K562 (cell line): Measurements from ENCODE around the gene COLEC12.

Experiments used
- ARID3B ChIP-seq: fragments of 250-450 bp; sonication (Bioruptor Pico); IDR thresholded peaks from 2 replicates; pipeline ENCODE4 v1.4.0; 2020; ENCODE audit warnings: borderline replicate concordance
- BCL6 ChIP-seq: fragments of 250-450 bp; sonication (Bioruptor Pico); IDR thresholded peaks from 2 replicates; pipeline ENCODE4 v1.4.0; 2020
- ELK1 ChIP-seq: sonication (generic); formaldehyde crosslinking; IDR thresholded peaks from 2 replicates; pipeline ENCODE4 v1.8.1; 2022; ENCODE audit warnings: missing genetic modification reagents
- EP300 ChIP-seq: IDR thresholded peaks from 2 replicates; pipeline ENCODE4 v1.6.1; 2012; ENCODE audit warnings: low read length, improper control_type of control experiment
- ETV6 ChIP-seq, 3 experiments: fragments of 150-350 bp in 1 of 3; sonication (generic) in 1 of 3; formaldehyde crosslinking in 1 of 3; IDR thresholded peaks; 2 replicates each; pipeline versions ENCODE4 v1.6.1 to v1.8.0; 2014 to 2022; ENCODE audit warnings: borderline replicate concordance in 2 of 3, low read depth in 2 of 3, antibody characterized with exemption in 1 of 3, low read length in 1 of 3, mild to moderate bottlenecking in 1 of 3, missing genetic modification reagents in 1 of 3
- JUN ChIP-seq, 2 experiments: sonication (generic) in 1 of 2; formaldehyde crosslinking in 1 of 2; IDR thresholded peaks; 2 replicates each; pipeline versions ENCODE4 v1.6.1 to v1.8.0; 2012 to 2022; ENCODE audit warnings: borderline replicate concordance in 2 of 2, mild to moderate bottlenecking in 2 of 2, improper control_type of control experiment in 1 of 2, low read depth in 1 of 2, low read length in 1 of 2, missing genetic modification reagents in 1 of 2
- JUND ChIP-seq, 2 experiments: IDR thresholded peaks; 2 replicates in 1 of 2; 3 replicates in 1 of 2; pipeline ENCODE4 v1.6.1; 2011; ENCODE audit warnings: borderline replicate concordance in 2 of 2, low read depth in 2 of 2, low read length in 2 of 2, improper control_type of control experiment in 1 of 2, missing biosample characterization in 1 of 2, missing genetic modification characterization in 1 of 2, missing genetic modification reagents in 1 of 2
- MYBL2 ChIP-seq, 2 experiments: fragments of 450-650 bp in 1 of 2; sonication (generic) in 1 of 2; formaldehyde crosslinking in 1 of 2; IDR thresholded peaks; 2 replicates each; pipeline versions ENCODE4 v1.6.1 to v1.8.1; 2017 to 2022; ENCODE audit warnings: borderline replicate concordance in 1 of 2, inconsistent platforms in 1 of 2, low read depth in 1 of 2, mild to moderate bottlenecking in 1 of 2, missing genetic modification reagents in 1 of 2, moderate library complexity in 1 of 2
- POLR2AphosphoS5 ChIP-seq: IDR thresholded peaks from 2 replicates; pipeline ENCODE4 v1.6.1; 2011; ENCODE audit warnings: mild to moderate bottlenecking, low read depth, low read length, moderate library complexity; ENCODE audit not compliant: control insufficient read depth, insufficient read depth
- ZZZ3 ChIP-seq: fragments of 450-650 bp; IDR thresholded peaks from 2 replicates; pipeline ENCODE4 v1.6.1; 2016; ENCODE audit warnings: antibody characterized with exemption, mild to moderate bottlenecking, moderate library complexity
- TF ChIP-seq, protein P1 (sequence below): sonication (generic); formaldehyde crosslinking; IDR thresholded peaks from 2 replicates; pipeline ENCODE4 v1.8.0; 2023; ENCODE audit warnings: mild to moderate bottlenecking, missing genetic modification reagents
- TF ChIP-seq, protein P2 (sequence below): fragments of 200-400 bp; formaldehyde crosslinking; IDR thresholded peaks from 2 replicates; pipeline ENCODE4 v1.6.1; 2017; ENCODE audit warnings: mild to moderate bottlenecking, low read depth, low read length, moderate library complexity
- TF ChIP-seq, protein P3 (sequence below), 2 experiments: fragments of 450-650 bp; formaldehyde crosslinking in 1 of 2; IDR thresholded peaks; 2 replicates each; pipeline versions ENCODE4 v1.4.0 to v1.6.1; 2014 to 2020; ENCODE audit warnings: mild to moderate bottlenecking in 2 of 2, borderline replicate concordance in 1 of 2, low read depth in 1 of 2

DNA sequence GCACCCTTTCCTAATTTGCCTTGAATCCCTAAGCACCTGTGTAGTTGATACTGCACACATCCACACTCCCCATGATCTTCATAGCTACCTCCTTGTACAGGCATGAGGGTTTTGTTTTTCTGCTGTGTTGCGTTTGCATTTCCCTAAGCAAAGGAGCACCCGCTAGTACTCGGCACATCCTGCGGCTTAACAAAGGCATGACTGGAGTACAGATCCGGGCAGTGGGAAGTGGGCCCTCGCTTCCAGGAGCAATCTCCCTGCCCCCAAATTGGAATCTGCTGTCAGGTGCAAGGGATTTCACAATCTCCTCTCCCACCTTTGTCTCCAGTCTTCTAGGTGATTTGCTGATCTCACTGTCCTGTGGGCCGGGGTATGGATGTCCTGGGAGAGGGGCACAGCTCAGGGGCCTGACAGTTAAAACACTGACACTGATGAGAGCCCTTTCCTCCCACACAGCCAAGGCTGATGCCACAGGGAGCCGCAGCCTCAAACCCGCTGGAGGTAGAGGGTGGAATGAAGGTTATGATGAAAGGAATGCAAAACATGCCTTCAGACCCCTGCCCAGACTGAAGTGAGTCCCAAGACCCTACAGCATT is 133.9 kb downstream of the COLEC12 start:
- TF ChIP-seq POLR2AphosphoS5 (no peak), ETV6 (IDR thresholded peaks at IDR 0.05; ENCODE audit: borderline replicate concordance in 1 of 2, low read depth in 2 of 2, low read length in 1 of 2) (no peak), ETV6 (CRISPR knock-in tag; IDR thresholded peaks at IDR 0.05; ENCODE audit: borderline replicate concordance) (no peak), ZZZ3 (no peak), BCL6 (CRISPR knock-in tag) (no peak), ARID3B (CRISPR knock-in tag) (no peak), JUN (IDR thresholded peaks at IDR 0.05; ENCODE audit: borderline replicate concordance, low read depth, low read length) (no peak), JUN (CRISPR knock-in tag; IDR thresholded peaks at IDR 0.05; ENCODE audit: borderline replicate concordance) (no peak), JUND (IDR thresholded peaks at IDR 0.05; ENCODE audit: borderline replicate concordance, low read depth, low read length) (no peak), JUND (tag; IDR thresholded peaks at IDR 0.05; ENCODE audit: borderline replicate concordance, low read depth, low read length) (no peak), ELK1 (no peak), EP300 (no peak), MYBL2 (IDR thresholded peaks at IDR 0.05; ENCODE audit: low read depth) (no peak), MYBL2 (CRISPR knock-in tag; IDR thresholded peaks at IDR 0.05; ENCODE audit: borderline replicate concordance) (no peak)
- TF ChIP-seq, protein P1, sequence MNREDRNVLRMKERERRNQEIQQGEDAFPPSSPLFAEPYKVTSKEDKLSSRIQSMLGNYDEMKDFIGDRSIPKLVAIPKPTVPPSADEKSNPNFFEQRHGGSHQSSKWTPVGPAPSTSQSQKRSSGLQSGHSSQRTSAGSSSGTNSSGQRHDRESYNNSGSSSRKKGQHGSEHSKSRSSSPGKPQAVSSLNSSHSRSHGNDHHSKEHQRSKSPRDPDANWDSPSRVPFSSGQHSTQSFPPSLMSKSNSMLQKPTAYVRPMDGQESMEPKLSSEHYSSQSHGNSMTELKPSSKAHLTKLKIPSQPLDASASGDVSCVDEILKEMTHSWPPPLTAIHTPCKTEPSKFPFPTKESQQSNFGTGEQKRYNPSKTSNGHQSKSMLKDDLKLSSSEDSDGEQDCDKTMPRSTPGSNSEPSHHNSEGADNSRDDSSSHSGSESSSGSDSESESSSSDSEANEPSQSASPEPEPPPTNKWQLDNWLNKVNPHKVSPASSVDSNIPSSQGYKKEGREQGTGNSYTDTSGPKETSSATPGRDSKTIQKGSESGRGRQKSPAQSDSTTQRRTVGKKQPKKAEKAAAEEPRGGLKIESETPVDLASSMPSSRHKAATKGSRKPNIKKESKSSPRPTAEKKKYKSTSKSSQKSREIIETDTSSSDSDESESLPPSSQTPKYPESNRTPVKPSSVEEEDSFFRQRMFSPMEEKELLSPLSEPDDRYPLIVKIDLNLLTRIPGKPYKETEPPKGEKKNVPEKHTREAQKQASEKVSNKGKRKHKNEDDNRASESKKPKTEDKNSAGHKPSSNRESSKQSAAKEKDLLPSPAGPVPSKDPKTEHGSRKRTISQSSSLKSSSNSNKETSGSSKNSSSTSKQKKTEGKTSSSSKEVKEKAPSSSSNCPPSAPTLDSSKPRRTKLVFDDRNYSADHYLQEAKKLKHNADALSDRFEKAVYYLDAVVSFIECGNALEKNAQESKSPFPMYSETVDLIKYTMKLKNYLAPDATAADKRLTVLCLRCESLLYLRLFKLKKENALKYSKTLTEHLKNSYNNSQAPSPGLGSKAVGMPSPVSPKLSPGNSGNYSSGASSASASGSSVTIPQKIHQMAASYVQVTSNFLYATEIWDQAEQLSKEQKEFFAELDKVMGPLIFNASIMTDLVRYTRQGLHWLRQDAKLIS (CRISPR knock-in tag), result no peak
- TF ChIP-seq, protein P2, sequence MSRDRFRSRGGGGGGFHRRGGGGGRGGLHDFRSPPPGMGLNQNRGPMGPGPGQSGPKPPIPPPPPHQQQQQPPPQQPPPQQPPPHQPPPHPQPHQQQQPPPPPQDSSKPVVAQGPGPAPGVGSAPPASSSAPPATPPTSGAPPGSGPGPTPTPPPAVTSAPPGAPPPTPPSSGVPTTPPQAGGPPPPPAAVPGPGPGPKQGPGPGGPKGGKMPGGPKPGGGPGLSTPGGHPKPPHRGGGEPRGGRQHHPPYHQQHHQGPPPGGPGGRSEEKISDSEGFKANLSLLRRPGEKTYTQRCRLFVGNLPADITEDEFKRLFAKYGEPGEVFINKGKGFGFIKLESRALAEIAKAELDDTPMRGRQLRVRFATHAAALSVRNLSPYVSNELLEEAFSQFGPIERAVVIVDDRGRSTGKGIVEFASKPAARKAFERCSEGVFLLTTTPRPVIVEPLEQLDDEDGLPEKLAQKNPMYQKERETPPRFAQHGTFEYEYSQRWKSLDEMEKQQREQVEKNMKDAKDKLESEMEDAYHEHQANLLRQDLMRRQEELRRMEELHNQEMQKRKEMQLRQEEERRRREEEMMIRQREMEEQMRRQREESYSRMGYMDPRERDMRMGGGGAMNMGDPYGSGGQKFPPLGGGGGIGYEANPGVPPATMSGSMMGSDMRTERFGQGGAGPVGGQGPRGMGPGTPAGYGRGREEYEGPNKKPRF, result no peak
- TF ChIP-seq, protein P3, sequence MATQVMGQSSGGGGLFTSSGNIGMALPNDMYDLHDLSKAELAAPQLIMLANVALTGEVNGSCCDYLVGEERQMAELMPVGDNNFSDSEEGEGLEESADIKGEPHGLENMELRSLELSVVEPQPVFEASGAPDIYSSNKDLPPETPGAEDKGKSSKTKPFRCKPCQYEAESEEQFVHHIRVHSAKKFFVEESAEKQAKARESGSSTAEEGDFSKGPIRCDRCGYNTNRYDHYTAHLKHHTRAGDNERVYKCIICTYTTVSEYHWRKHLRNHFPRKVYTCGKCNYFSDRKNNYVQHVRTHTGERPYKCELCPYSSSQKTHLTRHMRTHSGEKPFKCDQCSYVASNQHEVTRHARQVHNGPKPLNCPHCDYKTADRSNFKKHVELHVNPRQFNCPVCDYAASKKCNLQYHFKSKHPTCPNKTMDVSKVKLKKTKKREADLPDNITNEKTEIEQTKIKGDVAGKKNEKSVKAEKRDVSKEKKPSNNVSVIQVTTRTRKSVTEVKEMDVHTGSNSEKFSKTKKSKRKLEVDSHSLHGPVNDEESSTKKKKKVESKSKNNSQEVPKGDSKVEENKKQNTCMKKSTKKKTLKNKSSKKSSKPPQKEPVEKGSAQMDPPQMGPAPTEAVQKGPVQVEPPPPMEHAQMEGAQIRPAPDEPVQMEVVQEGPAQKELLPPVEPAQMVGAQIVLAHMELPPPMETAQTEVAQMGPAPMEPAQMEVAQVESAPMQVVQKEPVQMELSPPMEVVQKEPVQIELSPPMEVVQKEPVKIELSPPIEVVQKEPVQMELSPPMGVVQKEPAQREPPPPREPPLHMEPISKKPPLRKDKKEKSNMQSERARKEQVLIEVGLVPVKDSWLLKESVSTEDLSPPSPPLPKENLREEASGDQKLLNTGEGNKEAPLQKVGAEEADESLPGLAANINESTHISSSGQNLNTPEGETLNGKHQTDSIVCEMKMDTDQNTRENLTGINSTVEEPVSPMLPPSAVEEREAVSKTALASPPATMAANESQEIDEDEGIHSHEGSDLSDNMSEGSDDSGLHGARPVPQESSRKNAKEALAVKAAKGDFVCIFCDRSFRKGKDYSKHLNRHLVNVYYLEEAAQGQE (IDR thresholded peaks at IDR 0.05; ENCODE audit: borderline replicate concordance), result no peak
- TF ChIP-seq, protein P3 (CRISPR knock-in tag; IDR thresholded peaks at IDR 0.05; ENCODE audit: low read depth), result no peak
